Effector CD8-positive, alpha-beta T cell (primary cell): ENCODE measurements around the gene IL1RAP.

Experiments
- DNase-seq: peaks from one replicate; lab custom pipeline; 2025; lab: John Stamatoyannopoulos, UW

IL1RAP gene

DNA sequence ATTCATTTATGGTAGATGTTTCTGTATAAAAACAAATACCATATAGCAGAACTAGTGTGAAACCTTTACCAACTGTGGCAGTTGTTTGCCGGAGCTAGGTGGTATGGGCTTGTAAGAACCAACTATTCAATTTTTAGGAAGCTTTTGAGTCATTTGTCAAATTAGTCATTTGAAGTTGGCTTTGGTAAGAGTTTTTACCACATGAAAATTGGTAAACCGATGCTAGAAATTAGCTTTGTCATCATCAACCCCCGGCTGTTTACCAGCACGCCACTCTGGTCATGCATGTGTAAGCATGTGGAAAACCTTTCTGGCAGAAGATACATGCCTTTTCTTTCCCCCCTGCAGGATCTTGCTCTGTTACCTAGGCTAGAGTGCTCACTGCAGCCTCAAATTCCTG is 63.3 kb downstream of the IL1RAP start:
- DNase-seq, result no peak

DNA sequence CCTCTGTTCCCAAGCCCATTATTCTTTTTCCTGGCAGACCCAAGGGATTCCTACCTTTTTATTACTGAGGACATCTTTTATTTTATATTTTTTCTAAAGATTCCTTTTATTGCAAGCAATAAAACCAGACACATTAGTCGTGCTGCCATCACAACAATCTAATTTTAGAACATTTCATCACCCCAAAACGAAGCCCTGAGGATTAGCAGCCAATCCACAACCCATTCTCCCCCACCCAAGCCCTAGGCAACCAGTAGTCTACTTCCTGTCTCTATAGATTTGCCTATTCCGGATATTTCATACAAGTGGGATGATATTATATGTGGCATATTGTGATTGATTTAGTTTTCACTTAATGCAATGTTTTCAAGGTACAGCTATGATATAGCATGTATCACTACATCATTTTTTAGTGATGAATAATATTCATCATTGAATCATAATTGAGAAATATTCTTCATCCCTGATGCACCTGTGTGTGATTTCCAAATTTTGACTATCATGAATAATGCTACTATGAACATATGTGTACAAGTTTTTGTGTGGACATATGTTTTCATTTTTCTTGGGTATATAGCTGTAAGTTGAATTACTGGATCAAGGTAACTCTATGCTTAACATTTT is 65.7 kb downstream of the IL1RAP start:
- DNase-seq, result no peak

DNA sequence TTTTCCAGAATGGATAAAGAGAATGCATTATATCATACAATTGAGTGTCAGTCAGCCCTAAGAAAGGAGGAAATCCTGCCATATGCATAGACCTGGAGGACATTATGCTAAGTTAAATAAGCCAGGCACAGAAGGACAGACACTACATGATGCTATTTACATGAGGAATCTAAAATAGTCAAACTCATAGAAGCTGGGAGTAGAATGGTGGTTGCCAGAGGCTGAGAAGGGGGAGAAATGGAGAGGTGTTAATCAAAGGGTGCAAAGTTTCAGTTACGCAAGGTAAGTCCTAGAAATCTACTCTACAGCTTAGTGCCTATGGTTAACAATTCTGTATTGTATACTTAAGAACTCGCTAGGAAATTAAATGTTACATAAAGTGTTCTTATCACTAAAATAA is 66.5 kb downstream of the IL1RAP start:
- DNase-seq, result no peak

DNA sequence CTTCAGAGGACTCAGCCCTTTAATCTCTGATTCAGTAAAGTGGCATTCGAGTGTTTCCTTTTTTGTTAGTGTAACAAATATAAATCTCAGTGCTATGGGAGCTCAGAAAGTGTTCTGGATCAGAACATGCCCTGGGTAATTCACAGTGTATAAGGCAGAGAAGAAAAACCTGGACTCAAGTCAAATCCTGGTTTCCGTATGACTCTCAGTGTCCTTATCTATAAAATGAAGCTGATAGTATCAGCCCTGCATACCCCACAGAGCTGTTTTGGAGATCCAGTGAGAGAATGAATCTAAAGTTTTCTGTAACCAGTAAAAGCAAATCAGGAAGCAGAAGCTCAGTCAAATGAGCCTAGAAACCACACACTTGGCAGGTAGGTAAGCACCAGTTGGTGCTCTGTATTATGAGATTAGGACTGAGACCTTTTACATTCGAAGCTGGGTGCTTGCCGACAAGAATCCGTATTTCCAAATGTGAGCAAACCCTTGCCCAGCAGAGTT is 67.2 kb downstream of the IL1RAP start:
- no peak for DNase-seq

GRCh38 chr3:190582667-190583066 is 68.8 kb downstream of the IL1RAP start:
- DNase-seq, result no peak

DNA sequence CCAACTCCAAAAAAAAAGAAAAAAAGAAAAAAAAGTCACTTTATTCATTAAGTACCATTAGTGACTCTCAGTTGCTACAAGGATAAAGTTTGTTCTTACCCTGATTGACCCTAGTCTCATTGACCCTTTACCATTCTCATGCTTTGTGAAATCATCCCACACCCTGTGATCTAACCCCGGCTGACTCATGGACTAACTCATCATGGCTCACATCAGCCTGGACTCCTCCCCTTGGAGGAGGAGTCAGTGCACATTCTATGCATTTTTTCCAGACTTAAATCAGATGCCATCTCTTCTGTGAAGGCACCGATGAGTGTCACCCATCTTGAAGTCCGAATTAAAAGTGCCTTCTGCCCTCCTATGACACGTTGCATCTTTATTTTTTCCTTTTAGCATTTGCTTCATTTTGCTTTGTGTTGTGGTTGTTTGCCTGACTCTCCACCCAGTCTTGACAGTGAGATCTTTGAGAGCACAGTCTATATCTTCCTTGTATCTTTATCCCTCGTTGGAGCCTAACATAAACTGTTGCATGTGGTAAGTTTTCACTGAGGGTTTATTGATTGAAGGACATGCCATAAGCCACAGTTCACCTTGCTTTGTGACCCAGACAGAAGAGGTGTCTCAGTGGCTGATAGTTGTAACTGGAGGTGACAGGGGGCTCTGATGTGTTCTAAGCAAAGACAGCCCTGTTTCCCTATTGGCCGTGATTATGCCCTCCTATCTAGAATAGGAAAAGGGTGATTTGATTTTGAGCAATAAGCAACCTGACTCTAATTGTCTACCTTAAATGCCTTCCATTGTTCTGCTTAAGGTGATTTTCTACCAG is 72.1 kb downstream of the IL1RAP start:
- DNase-seq, result no peak

- no peak for DNase-seq
These were observed 72.7 kb downstream of the IL1RAP start for GRCh38 chr3:190586631-190587011.

DNA sequence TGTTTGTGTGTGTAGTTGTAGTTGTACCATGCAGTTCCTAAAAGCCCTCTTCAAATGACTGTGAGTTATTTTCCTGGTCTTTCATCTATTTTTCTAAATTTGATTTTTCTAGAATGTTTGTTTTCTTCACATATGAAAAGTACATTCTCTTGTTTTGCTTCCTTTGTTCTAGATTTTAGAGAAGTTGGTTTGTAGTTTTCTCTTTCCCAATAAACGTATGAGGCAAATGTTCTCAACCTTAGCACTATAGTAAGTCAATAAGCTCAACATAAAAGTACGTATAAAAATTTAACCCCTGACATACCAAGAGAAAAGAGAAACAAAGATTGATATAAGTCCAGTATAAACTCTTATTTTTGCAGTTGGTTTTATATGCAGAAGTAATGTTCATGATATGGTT is 74.7 kb downstream of the IL1RAP start:
- no peak for DNase-seq

DNA sequence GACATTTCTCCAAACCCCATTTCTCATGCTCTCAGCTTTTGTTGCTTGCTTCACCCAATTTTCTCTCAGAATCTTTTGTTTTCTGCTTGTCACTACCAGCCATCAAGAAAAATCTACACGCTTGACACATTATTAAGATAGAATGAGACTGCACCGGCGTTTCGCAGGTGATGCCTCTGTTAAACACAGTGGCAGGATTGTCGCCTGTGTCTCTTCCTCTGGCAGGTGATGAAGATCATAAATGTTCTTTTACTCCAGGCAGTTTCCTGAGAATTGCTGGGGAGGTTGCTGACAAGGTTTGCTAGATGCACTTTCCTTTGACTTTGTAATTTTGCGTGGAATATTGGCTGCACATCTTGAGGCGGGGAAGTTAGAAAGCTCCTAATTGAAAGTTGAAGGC is 75.4 kb downstream of the IL1RAP start:
- DNase-seq, result no peak

- DNase-seq, result no peak
These were observed 77.2 kb downstream of the IL1RAP start for GRCh38 chr3:190591080-190591479.

DNA sequence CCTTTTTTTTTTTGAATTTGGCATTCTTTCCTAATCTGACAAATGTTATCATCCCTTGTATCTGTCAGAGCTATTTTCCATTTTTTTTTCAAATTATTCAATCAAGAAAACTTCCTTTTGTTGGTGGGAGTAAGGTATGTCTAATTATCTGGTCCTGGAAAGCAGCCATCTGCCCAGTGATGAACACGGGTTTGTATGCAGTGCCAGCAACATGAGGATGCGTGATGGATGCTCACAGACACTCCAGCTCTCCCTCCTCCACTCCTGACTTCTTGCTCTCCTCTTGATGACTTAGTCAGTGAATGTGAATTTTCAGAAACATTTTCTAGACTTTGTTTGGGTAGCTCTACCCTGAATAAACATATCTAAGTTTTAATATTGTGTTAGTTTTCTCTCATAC is 79.2 kb downstream of the IL1RAP start:
- no peak for DNase-seq

- DNase-seq, result no peak
These were observed 80.3 kb downstream of the IL1RAP start for GRCh38 chr3:190594171-190594570.

DNA sequence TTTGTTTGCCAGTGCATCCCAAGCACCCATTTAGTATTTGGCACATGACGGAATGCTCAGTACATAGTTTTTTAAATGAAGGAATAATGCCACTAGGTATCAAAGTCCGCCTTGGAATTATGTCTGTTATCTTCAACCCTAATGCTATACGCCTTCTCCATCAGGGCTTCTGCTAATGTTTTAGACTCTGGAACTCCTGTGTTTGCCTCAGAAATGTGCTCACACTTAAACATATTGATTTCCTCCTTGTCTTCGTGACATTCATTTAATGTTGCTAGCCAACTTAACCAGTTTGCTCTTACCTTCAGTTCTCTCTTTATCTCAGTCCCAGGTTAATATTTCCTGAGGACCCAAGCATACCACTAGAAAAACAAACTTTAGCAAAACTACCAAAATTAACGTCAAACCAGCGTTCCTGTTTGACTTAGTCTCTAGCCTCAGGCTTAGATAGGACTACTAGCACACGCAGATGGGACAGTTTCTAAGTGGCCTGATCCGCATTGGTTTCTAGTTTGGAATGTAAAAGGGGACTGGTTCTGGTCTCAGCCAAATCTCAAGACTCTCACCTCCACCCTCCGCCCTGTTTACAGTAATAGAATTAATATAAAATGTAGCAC is 81.4 kb downstream of the IL1RAP start:
- no peak for DNase-seq

DNA sequence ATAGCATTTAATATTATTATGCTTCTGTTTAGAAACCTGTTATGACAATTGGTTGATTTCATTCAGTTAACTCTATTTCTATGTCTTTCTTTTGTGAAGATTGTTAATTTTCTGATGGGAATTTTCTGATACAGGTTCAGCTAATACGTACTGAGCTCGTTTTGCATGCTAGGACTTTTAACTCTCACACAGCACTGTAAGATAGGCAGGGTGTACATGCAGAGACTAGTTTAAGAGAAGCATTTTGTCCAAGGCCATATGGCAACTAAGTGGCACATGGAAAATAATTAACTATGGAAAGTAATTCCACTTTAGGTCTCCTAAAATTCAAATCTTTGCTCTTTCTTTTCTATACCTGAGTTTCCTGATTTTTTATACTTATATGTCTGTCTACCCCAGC is 81.9 kb downstream of the IL1RAP start:
- DNase-seq, result no peak

DNA sequence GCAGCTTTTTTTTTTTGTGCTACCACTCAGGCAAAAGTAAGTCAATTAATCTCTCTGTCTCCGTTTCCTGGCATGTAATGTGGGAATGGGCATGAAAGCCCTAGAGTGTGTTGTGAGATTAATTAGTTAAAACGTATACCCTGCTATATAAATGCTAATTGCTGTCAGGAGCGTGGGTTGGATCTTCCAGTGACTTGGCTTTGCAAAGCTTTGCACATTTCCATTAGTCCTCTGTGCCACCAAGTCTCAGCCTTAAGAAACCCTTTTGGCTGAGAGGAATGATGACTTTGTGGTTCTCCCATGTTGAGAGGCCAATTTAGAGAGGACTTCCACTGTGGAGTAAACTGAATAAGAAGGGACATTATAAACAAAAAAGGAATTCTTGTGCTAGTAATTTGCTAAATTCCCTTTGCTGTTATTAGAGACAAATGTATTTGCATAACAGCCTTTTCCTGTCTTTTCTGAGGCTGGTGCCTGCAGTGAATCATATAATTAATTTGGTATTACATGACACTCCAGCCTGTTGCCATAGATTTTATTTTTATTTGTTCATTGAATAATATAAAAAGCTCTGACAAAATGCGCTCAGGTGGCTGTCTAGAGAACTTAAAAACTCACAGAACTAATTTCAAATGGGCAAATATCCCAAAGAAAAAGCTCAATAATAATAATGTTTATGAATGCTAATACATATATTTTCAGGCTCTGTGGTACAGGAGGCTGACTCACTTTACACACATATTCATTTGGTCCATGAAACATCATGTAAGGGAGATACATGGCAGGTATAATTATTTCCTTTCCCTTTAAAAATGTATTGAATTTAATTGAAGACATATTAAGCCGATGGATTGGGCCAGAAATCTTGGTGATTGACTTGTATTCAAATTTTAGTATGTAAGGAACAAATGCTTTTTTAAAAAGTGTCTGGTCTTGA is 82.7 kb downstream of the IL1RAP start:
- no peak for DNase-seq

DNA sequence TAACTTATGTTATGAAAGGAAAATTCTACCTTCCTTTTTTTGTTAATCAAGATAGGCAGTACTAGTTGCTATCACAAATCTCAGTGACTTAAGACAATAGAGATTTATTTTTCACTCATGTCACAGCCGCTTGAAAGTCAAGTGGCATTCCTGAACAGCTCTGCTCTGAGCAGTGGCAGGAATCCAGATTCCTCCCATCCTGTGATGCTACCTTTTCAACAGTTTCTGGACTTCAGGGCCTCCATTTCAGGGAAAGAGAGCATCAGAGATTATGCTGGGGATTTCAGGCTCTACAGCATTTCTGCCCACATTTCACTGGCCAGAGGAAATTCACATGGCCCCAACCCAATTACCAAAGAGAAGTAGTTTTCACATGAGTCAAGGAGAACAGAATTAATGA is 83.4 kb downstream of the IL1RAP start:
- no peak for DNase-seq

DNA sequence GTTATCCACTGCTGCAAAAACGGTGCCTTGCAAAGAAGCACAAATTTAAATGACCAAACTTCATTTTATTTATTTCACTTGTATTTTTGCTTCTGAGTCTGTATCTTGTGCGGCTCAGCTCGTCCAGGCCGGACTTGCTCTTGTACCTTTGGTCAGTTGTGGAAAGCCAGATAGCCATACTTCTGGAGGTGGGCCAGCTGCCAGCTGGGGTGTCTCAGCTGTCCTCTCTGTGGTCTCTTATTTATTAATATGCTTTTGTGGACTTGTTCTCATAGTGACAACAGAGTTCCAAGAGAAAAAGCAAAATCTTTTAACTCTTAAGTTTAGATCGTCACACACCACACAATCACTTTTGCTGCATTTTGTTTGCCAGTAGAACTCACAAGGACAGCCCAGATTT is 87.7 kb downstream of the IL1RAP start:
- no peak for DNase-seq

DNA sequence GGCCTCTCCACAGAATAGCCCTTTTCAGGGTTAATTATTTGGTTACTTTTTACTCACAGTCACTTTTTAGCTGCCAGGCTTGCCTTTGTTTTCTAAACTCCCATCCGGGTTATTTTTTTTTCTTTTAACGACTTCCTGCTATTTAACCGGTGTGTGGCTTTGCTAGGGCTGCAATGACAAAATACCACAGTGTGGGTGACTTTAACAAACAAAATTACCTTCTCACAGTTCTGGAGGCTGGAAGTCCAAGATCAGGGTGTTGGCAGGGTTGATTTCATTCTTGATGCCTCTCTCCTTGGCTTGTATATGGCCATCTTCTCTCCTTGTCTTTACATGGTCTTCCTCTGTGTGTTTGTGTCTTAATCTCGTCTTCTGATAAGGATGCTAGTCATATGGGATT is 91.5 kb downstream of the IL1RAP start:
- DNase-seq, result no peak

DNA sequence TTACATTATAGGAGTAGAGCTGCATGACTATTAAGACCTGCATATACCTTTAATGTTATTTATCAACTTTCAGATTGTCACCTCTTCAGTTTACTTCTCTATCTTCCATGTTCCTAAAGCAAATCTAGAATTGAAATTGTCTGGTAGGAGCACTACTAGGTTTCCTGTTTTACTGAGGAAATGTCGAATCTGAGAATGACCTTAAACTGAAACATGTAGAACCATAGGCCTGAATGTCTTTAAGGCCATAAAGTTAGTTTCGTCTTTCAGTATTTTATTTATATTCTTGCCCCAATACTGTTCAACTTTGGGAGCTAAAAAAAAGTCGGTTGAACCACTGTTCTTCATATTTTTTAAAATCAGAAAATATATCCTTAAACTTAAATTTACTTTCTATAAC is 92.7 kb downstream of the IL1RAP start:
- DNase-seq, result no peak

GRCh38 chr3:190607021-190607420 is 93.1 kb downstream of the IL1RAP start:
- DNase-seq, result no peak

- DNase-seq, result no peak
These were observed 95.1 kb downstream of the IL1RAP start for GRCh38 chr3:190608850-190609589.
